KBM-7 (cell line): Measurements from ENCODE around the gene CCDC182.

ENCODE experiments used
- DNase-seq: peaks from one replicate; pipeline ENCODE4 v3.0.0-alpha.2; 2015
- in situ Hi-C: fragments of 300-500 bp; cut with MboI; formaldehyde crosslinking; loops from 2 replicates; pipeline ENCODE4 v1.14.3; 2020; ENCODE audit warnings: low sequenced_read_pairs, low pct_unique_long_range_greater_than_20kb, mixed read lengths

CCDC182 gene

GRCh38 chr17:57760046-57760445 lies 14.9 kb upstream of the CCDC182 start:
- in situ Hi-C loops: no loop called here
- DNase-seq: no peak

- in situ Hi-C loops: no loop called here
- DNase-seq: no peak
These were observed 13.6 kb upstream of the CCDC182 start for GRCh38 chr17:57758654-57759053.

- no peak for DNase-seq
- in situ Hi-C loops: no loop called here
These were observed 12.6 kb upstream of the CCDC182 start for GRCh38 chr17:57757735-57758134.

- in situ Hi-C loops: no loop called here
- DNase-seq: no peak
These were observed 11.9 kb upstream of the CCDC182 start for GRCh38 chr17:57756951-57757350.

- DNase-seq: no peak
- in situ Hi-C loops: no loop called here
These were observed 10.5 kb upstream of the CCDC182 start for GRCh38 chr17:57755480-57756070.

DNA sequence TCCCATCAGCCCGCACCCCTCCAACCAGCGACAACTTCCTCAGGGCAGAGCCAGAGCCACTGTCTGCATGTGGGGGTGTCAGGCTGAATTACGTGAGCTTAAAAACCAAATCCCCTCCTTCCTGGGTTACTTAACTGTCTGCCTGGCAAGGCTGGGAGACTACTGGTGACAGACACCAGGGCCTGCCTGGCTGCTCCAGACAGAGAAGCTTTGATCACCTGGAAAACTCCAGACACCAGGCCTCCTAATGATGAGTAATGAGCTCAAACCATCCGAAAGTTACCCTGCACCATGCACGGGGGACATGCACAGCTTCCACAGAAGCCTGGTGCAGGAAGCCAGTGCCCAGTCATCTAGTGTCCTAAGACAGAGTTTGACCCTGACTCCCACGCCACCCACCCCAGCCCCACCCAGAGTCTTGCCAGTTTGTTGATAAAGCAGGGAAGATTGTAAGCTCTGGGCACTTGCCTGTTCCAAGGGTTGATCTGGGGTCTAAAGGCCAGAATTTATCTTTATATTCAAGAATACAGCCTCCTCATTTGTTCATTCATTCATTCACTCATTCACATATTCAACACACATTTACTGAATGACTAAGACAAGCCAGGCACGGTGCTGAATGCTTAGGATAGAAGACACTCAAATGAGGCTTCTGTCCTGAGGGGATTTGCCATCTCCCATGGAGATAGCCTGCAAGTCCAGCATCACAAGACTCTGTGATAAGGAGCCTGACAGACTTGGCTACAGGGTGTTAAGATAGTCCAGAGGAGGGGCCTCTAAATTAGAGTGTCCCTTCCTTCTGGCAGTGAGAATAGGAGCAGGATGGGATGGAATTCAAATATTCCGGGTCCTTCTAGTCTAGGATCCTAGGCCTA lies 7.2 kb upstream of the CCDC182 start:
- in situ Hi-C loops: no loop called here
- no peak for DNase-seq

GRCh38 chr17:57751348-57751971 lies 6.4 kb upstream of the CCDC182 start:
- in situ Hi-C loops: no loop called here
- no peak for DNase-seq

DNA sequence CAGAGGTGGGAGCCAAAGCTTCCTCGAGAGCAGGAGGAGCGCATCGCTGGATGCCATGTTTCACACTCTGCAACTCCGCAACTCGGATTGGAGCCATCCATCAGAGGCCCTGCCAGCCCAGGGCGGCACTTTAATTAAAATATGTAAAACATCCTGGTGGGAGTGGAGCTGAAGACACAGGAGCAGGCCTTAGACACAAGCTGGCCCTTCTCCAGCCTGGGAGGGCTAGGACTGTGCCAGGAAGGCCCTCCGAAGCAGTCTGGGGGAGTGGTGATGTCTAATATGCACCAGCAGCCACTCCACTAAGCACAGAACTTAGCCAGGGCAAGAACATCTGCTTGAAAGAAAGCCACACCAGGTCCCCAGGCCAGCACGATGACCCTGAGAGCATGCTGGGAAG lies 5.8 kb upstream of the CCDC182 start:
- no peak for DNase-seq

GRCh38 chr17:57750109-57750871 lies 5.2 kb upstream of the CCDC182 start:
- in situ Hi-C loops: no loop called here
- DNase-seq: peak; percentile 45

More for the DNA sequence above, 5.8 kb upstream of the CCDC182 start:
- in situ Hi-C loops: no loop called here

DNA sequence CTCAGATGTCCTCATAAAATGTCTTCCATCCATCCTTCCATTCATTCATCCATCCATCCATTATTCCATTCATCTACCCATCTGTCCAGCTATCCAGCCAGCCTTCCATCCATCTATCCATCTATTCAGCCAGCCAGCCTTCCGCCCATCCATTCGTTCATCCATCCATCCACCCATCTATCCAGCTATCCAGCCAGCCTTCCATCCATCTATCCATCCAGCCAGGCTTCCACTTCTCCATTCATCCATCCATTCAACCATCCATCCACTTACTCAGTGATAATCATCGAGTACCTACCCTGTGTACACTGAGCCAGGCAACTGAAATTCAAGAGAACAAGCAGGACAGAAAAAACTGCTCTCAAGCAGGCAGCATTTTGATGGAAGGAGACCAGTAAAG lies 4.6 kb upstream of the CCDC182 start:
- in situ Hi-C loops: loop anchor here (25.0 kb wide), 1 partner anchor 612 kb away; no protein-coding TSS in a partner anchor
- DNase-seq: no peak

GRCh38 chr17:57747221-57748017 lies 2.3 kb upstream of the CCDC182 start:
- in situ Hi-C loops: loop anchor here (25.0 kb wide), 1 partner anchor 610 kb away; no protein-coding TSS in a partner anchor
- DNase-seq: peak; percentile 70

DNA sequence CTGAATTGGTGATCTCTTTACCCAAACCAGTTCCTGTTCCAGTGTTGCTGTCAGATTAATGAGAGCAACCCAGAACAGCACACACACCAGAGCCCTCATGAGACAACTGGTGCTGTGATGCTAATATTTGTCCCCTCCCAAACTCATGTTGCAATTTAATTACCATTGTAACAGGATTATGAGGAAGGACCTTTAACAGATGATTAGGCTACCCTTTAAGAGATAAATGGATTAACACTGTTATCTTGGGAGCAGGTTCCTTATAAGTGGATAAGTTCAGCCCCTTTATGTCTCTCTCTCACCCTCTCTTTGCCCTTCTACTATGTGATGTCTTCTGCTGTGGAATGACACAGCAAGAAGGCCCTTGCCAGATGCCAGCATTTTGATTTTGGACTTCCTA lies 1.1 kb upstream of the CCDC182 start:
- in situ Hi-C loops: loop anchor here (25.0 kb wide), 1 partner anchor 609 kb away; no protein-coding TSS in a partner anchor
- no peak for DNase-seq

DNA sequence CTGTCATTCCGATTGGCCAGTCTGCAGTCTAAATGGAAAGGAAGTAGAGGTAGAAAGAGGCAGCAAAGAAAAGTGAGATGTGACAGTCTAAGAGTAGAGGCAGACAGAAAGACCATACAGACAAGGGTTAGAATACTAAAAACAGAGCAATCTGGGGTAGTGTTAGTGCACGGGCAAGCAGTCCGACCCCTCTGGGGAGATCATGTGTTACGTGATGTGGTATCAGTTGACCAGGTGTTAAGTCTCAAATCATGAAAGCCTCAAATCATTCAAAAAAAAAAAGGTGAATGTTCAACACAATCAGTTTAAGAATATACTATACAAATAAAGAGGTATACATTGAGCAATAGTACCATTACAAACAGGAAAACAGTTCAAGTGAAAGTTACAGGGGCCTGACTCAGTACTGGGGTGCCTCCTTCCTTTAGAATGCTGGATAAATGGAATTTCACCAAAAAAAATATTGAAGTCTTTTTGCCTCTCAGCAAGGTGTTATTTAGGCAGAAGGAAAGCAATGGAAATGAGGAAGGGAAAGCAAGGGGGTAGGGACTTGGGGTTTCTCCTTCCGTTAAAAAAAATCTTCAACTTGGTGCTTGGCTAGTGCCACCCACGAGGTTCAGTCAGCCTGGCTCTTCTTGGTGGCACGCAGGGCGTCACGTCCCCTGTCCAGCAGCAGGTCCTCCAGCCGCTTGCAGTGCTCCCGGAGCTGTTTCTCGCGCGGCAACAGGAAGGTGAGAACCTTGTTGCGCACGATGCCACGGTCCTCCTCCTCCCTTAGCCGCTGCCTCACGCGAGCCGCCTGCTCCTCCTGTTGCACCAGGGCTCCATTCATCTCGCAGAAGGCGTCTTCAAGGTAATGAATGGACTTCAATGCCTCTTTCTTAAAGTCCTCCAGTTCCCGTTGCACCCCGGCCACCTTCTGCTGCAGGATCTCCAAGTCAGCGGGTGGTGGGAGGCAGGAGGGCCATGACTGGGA lies 616 bp downstream of the CCDC182 start:
- no peak for DNase-seq
- in situ Hi-C loops: loop anchor here (25.0 kb wide), 1 partner anchor 607 kb away; no protein-coding TSS in a partner anchor

DNA sequence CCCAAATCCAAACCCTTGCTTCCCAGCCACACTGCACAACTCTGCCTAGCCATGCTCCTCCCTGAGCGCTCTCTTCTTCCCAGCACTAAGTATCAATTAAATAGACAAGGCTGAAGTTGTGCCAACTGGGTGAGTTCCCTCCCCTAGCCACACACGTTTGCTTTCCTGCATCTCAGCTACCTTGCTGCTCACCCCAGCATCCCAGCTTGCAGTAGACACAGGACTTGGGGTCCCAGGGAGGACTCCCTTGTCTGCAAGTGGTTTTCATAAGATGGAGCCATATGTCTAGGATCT lies 4.9 kb downstream of the CCDC182 start:
- in situ Hi-C loops: loop anchor here (25.0 kb wide), 1 partner anchor 603 kb away; no protein-coding TSS in a partner anchor
- DNase-seq: no peak

GRCh38 chr17:57739402-57740234 lies 5.5 kb downstream of the CCDC182 start:
- in situ Hi-C loops: loop anchor here (25.0 kb wide), 1 partner anchor 602 kb away; no protein-coding TSS in a partner anchor

GRCh38 chr17:57737450-57737849 lies 7.6 kb downstream of the CCDC182 start:
- in situ Hi-C loops: loop anchor here (25.0 kb wide), 1 partner anchor 600 kb away; no protein-coding TSS in a partner anchor
- DNase-seq: no peak

More at GRCh38 chr17:57739402-57740234, 5.5 kb downstream of the CCDC182 start:
- DNase-seq: peak; percentile 70
